HG03060 (cell line): ENCODE results near the gene BRMS1L.

Source experiments
- ATAC-seq: cut with Tn5 transposase; IDR thresholded peaks from one replicate; pipeline ENCODE4 v1.9.1; 2021; ENCODE audit warnings: low read depth, moderate number of reproducible peaks; ENCODE audit not compliant: unreplicated experiment

BRMS1L gene

GRCh38 chr14:35858521-35859209, 32.5 kb downstream of the BRMS1L start:
- ATAC-seq: no peak

DNA sequence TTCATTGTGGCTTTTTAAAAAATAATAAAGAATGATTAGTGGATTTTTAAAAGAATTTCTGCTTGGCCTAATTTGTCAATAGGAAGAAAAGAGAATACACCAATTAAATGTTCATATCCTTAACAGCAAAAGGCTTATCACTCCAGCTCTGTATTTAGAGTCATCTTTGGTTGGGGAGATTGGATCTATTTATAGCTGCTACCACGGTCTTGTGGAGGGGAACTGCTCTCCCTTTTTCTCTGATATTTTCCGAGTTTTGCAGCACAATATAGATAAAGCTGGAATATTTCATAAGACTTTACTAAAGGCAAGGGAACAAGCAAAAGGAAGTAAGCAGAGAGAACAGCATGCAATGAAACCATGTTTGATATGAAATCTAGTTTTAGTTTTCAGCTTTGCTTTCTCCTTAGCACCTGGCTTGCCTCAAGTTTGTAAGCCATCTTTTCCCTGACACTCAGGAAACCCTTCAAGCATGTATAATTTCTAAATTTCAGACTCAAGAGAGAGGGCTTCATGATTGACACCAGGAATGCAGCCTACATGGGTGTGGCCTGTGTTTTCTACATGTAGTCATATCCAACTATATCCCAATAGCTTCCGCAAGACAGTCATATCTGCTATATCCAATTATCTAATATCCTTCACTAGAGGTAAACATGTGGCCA, 35.2 kb downstream of the BRMS1L start:
- no peak for ATAC-seq

GRCh38 chr14:35865611-35866324, 39.6 kb downstream of the BRMS1L start:
- ATAC-seq: no peak

DNA sequence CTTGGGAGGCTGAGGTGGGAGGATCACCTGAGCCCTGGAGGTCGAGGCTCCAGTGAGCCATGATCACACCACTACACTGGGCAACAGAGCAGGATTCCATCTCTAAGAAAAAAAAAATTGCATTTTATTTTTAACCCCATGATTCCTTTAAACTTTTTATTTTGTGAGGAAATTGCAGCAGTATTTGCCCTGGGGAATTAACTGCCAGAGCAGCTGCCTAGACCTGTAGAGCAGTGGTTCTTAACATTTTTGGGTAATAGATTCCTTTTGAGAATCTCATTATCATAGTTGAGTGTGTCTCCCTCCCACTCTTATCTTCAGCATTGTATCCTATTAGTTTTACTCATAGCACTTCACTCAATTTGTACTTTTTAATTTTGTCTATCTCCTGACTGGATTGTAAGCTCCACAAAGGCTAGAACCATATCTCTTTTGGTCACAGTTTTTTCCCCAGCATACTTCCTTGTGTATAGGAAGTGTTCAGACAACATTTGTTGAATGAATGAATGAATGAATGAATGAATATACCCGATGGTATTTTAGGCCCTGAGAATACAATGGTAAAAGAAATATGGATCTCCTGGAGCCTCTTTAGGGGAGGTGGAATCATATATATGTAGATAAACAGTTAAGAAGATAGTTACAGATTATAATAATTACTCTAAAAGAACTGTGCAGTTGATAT, 40.6 kb downstream of the BRMS1L start:
- ATAC-seq: no peak

DNA sequence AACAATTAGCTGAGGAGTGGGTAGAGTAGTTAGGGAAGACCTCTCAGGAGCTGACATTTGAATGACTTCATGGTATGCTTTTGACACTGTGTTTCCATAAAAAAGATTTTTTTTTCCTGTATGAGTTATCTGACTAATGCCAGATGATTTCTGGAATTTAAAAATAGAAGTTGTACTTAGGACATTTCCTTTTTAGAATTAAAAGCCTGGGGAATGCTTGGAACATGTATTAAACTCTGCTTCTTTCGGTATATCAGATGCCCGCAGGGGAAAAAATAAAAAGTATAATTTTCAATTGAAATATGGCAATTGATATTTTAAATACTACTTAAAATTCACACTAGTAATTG, 41.1 kb downstream of the BRMS1L start:
- ATAC-seq: no peak

DNA sequence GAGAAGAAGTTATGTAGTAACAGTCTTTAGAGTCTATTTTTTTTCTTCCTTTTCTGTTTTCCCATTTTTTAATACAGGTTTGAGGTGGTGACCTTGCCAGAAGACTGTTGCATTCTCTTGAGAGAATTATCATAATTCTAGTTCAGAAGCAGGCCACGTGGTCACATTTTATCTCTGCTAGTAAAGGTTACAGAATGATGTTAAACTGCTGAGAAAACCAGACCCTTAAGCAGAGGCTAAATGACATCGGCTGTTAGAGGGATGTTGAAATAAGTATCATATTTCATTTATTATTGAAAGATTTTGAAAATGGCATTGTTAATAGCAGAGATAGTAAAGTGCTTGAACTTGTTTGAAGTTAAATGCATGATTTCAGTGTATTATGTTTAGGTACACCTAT, 49.2 kb downstream of the BRMS1L start:
- no peak for ATAC-seq

- no peak for ATAC-seq
Observed at GRCh38 chr14:35877276-35877675, 51.1 kb downstream of the BRMS1L start.

GRCh38 chr14:35878272-35879150, 52.4 kb downstream of the BRMS1L start:
- no peak for ATAC-seq

DNA sequence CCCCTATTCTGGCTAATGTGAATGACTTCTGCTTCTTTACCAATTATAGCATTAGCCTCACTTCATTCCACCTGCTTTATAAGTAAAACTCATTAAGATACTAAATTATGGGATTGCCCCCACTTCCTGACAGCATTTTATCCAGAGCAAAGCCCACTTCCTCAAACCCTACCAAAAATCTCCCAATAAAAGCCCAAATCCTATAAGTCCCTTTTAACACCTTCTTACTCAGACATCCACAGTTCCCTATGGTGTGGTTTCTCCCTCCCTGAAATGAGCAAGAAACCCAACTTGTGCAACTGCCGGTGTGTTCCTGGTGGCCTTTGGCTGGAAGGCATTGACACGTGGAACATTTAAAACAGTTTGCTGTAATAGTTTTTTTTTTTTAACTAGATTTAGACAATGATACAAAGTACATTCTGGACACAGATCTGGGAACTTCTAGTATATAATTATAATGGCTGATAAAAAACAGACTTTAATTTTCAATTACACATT, 53.1 kb downstream of the BRMS1L start:
- ATAC-seq: no peak

DNA sequence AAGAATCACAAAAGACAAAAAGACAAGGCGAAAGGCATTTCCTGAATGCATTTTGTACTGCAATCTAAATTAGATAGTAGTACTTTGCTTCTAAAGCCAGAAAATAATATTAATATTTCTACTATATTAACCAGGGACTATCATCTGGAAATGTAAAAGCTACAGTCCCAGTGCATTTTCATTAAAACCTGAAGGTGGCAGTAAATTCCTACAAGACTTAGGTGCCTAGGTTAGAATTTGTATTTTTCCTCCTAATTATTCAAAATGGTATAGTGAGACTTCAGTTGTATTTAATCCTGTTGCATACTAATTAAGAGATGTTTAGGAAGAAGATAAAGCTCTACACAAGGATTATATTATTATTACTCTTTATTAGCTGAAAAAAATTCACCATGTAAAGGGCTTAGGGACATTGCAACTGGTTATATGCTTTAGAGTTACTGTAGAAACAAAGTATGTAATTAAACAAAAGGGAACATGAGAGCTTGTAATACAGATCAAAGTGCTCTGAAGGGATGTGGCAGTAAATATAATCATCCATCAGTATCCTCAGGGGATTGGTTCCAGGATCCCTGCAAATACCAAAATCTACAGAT, 53.6 kb downstream of the BRMS1L start:
- no peak for ATAC-seq

- no peak for ATAC-seq
Observed at GRCh38 chr14:35881280-35881679, 55.1 kb downstream of the BRMS1L start.

DNA sequence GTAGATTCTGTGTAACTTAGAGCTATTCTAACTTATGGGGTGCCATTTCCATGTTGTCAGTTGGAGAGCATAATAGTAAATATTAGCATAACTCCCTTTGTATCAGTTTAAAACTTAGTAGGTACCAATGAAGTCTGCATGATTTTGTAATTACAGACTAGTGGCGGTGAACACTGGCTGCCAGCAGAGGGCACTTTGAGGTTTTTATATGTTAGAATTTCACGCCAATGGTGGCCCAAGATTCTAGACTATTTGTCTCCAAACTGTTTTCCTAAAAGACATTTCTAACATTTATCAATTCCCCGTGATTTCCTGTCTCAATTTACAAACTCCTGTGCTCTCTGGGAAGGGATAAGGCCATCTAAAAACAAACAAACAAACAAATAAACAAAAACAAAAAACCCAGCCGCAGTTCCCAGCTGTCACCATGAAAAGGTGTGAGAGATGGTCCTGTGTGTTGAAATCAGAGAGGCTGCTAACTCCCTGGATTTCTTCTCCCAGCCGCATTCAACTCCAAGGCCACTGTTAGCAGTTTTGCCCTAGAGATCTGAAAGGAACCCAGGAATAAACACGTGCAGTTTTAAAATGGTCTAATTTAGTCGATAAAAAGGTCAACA, 57.6 kb downstream of the BRMS1L start:
- no peak for ATAC-seq

- no peak for ATAC-seq
Observed at GRCh38 chr14:35890308-35890707, 64.2 kb downstream of the BRMS1L start.

DNA sequence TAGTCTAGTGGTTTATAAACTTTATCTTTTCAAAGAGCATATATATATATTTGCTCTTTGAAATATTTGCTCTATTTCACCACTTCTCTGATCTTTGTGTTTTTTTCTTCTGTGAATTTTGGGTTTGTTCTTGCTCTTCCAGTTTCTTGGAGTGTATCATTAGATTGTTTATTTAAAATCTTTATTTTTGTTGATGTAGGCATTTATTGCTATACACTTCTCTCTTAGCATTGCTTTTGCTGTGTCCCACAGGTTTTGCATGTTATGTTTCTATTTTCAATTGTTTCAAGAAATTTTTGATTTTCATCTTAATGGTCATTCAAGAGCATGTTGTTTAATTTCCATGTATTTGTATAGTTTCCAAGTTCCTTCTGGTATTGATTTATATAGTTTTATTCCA, 69.1 kb downstream of the BRMS1L start:
- ATAC-seq: no peak

- no peak for ATAC-seq
Observed at GRCh38 chr14:35897616-35898111, 71.5 kb downstream of the BRMS1L start.

GRCh38 chr14:35898217-35898775, 72.2 kb downstream of the BRMS1L start:
- no peak for ATAC-seq

DNA sequence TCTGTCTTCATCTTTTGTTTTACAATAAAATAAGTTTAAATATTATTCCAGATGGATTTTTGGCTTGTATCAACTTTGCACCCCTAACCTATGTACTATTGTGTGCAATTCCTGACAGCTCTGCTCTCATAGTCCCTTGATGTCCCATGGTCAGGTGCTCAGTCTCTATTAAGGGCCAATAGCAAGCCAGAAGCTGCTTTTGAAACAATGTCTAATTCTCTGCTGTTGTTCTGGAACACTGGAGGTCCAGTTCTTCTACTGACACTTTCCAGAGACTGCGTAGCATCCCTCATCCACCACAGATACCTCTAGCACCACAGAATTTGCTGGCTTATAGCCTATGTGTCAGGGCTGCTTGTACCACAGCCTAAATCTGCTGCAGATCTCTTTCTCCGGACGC, 74.6 kb downstream of the BRMS1L start:
- ATAC-seq: no peak

GRCh38 chr14:35909665-35910064, 83.5 kb downstream of the BRMS1L start:
- ATAC-seq: no peak

- no peak for ATAC-seq
Observed at GRCh38 chr14:35910191-35910590, 84.1 kb downstream of the BRMS1L start.
